ENCODE measurements around the gene PAX9. TPM values are rescaled to one million over a fixed set of nuclear protein-coding genes. Genes with fewer than 3 reads are reported as not detected.
"Not testable (repeated sequence)": the region's sequence is repeated elsewhere in the genome, so short reads cannot be mapped to it uniquely, and the experiment has no call there.

The PAX9 gene
- total RNA-seq, 1 experiment from 2014 or later, result 9.6 TPM

- DNase-seq (ENCODE audit: extremely low read depth, low read depth), result no peak
Observed at GRCh38 chr14:36667679-36668078, 6.0 kb downstream of the PAX9 start.

GRCh38 chr14:36671149-36671548 is 9.5 kb downstream of the PAX9 start:
- DNase-seq (ENCODE audit: extremely low read depth, low read depth), result no peak

GRCh38 chr14:36672095-36672494 is 10.4 kb downstream of the PAX9 start:
- no peak for DNase-seq (ENCODE audit: extremely low read depth, low read depth)

- DNase-seq (ENCODE audit: extremely low read depth, low read depth), result no peak
Observed at GRCh38 chr14:36674659-36675058, 13.0 kb downstream of the PAX9 start.

- no peak for DNase-seq (ENCODE audit: extremely low read depth, low read depth)
Observed at GRCh38 chr14:36675581-36675980, 13.9 kb downstream of the PAX9 start.

GRCh38 chr14:36676236-36676635 is 14.6 kb downstream of the PAX9 start:
- DNase-seq (ENCODE audit: extremely low read depth, low read depth), result no peak

GRCh38 chr14:36682338-36682737 is 20.7 kb downstream of the PAX9 start:
- no peak for DNase-seq (ENCODE audit: extremely low read depth, low read depth)

GRCh38 chr14:36683083-36683724 is 21.5 kb downstream of the PAX9 start:
- DNase-seq (ENCODE audit: extremely low read depth, low read depth), result no peak

- no peak for DNase-seq (ENCODE audit: extremely low read depth, low read depth)
Observed at GRCh38 chr14:36684946-36685345, 23.3 kb downstream of the PAX9 start.

- DNase-seq (ENCODE audit: extremely low read depth, low read depth), result no peak
Observed at GRCh38 chr14:36690311-36691040, 28.8 kb downstream of the PAX9 start.

GRCh38 chr14:36699420-36699819 is 37.8 kb downstream of the PAX9 start:
- DNase-seq (ENCODE audit: extremely low read depth, low read depth), result not testable (repeated sequence)

- DNase-seq (ENCODE audit: extremely low read depth, low read depth), result no peak
Observed at GRCh38 chr14:36700651-36701050, 39.0 kb downstream of the PAX9 start.

- DNase-seq (ENCODE audit: extremely low read depth, low read depth), result no peak
Observed at GRCh38 chr14:36701132-36701531, 39.5 kb downstream of the PAX9 start.

- DNase-seq (ENCODE audit: extremely low read depth, low read depth), result no peak
Observed at GRCh38 chr14:36702474-36702873, 40.8 kb downstream of the PAX9 start.

GRCh38 chr14:36707570-36707969 is 45.9 kb downstream of the PAX9 start:
- no peak for DNase-seq (ENCODE audit: extremely low read depth, low read depth)

- no peak for DNase-seq (ENCODE audit: extremely low read depth, low read depth)
Observed at GRCh38 chr14:36713960-36714703, 52.5 kb downstream of the PAX9 start.

- DNase-seq (ENCODE audit: extremely low read depth, low read depth), result no peak
Observed at GRCh38 chr14:36716614-36717184, 55.0 kb downstream of the PAX9 start.

GRCh38 chr14:36717363-36717762 is 55.7 kb downstream of the PAX9 start:
- no peak for DNase-seq (ENCODE audit: extremely low read depth, low read depth)

GRCh38 chr14:36718216-36718615 is 56.6 kb downstream of the PAX9 start:
- no peak for DNase-seq (ENCODE audit: extremely low read depth, low read depth)

- no peak for DNase-seq (ENCODE audit: extremely low read depth, low read depth)
Observed at GRCh38 chr14:36719823-36720222, 58.2 kb downstream of the PAX9 start.

GRCh38 chr14:36720657-36721056 is 59.0 kb downstream of the PAX9 start:
- no peak for DNase-seq (ENCODE audit: extremely low read depth, low read depth)

Measured in NCI-H460 (cell line).